Measurements from ENCODE around the gene ANKRD23. TPM values are rescaled to one million over a fixed set of nuclear protein-coding genes. Genes with fewer than 3 reads are reported as not detected.

ANKRD23 gene
- polyA plus RNA-seq, 1 of the 3 experiments (the other 2 are of a cell fraction), result 3.1 TPM

- Histone ChIP-seq H3K79me2 (ENCODE audit: insufficient read depth) (peaks cover 29% of the 10 kb centered on the region), H3K9me3 (no peaks in the 10 kb centered on the region), H3K9ac (no peak overlapping the region), H3K36me3 (replicated peaks in 1 of 2; ENCODE audit: control insufficient read depth in 1 of 2, insufficient read depth in 2 of 2, low read length in 1 of 2) (peaks cover 4 to 39% of the 10 kb centered on the region in 2 experiments), H2AFZ (ENCODE audit: low read depth) (no peak overlapping the region), H3K4me2 (no peak overlapping the region), H3K27ac (ENCODE audit: low read depth in 2 of 2, low read length in 1 of 2) (no peak overlapping the region; a peak in 1 of 4 replicates), H4K20me1 (ENCODE audit: insufficient read depth) (peaks cover 3% of the 10 kb centered on the region; the same call in 1 of the 2 replicates), H3K9me2 (no peaks in the 10 kb centered on the region), H3K4me3 (ENCODE audit: low read depth in 2 of 2, low read length in 1 of 2) (no peak overlapping the region), H3K4me1 (ENCODE audit: control insufficient read depth in 1 of 2, insufficient read depth in 2 of 2, low read depth in 1 of 2, low read length in 1 of 2) (peaks cover 0 to 18% of the 10 kb centered on the region in 2 experiments; a peak in 1 of 4 replicates), H3F3A (replicated peaks; ENCODE audit: insufficient read depth) (peaks cover 17% of the 10 kb centered on the region), H3K27me3 (ENCODE audit: insufficient read depth) (no peaks in the 10 kb centered on the region)
- WGBS (ENCODE audit: low lambda C conversion rate), result 64% methylated on average over 4 of the region's 4 CpGs
- no peak for DNase-seq
- CTCF ChIA-PET, result interaction anchor here (0.7 to 8.1 kb wide), 3 partner anchors 8 to 93 kb away, joined by 3 to 332 read pairs (median 59); partner anchors contain the start of gene SEMA4C
- no peak for TF ChIP-seq REST (IDR thresholded peaks at IDR 0.05; ENCODE audit: low read depth, low read length)
- TF ChIP-seq USF1 (IDR thresholded peaks at IDR 0.05; ENCODE audit: borderline replicate concordance, low read depth), result no peak
- TF ChIP-seq USF2 (IDR thresholded peaks at IDR 0.05; ENCODE audit: borderline replicate concordance, low read depth, low read length), result no peak
- TF ChIP-seq ZBTB33 (IDR thresholded peaks at IDR 0.05; ENCODE audit: borderline replicate concordance, low read depth), result no peak
- no peak for TF ChIP-seq ELF1 (IDR thresholded peaks at IDR 0.05)
- no peak for TF ChIP-seq CTCF (IDR thresholded peaks at IDR 0.05)
- TF ChIP-seq TCF12 (IDR thresholded peaks at IDR 0.05), result no peak
- no peak for TF ChIP-seq YY1 (IDR thresholded peaks at IDR 0.05; ENCODE audit: low read depth)
- TF ChIP-seq CHD2 (IDR thresholded peaks at IDR 0.05; ENCODE audit: low read length, partially characterized antibody), result no peak
- POLR2A ChIA-PET, result no interaction called here
Observed at GRCh38 chr2:96859681-96860064, 15.9 kb upstream of the ANKRD23 start.
